ENCODE results near the gene NAA80. TPM values are rescaled to one million over a fixed set of nuclear protein-coding genes. Genes with fewer than 3 reads are reported as not detected.

The NAA80 gene
- total and polyA plus RNA-seq, 2 of the 13 experiments (the other 11 are each of a cell fraction or from before 2014, with no cell fraction given), result 3.4 to 8.7 TPM

GRCh38 chr3:50272911-50273688, 26.1 kb downstream of the NAA80 start (continued):
- TF ChIP-seq, protein P1, sequence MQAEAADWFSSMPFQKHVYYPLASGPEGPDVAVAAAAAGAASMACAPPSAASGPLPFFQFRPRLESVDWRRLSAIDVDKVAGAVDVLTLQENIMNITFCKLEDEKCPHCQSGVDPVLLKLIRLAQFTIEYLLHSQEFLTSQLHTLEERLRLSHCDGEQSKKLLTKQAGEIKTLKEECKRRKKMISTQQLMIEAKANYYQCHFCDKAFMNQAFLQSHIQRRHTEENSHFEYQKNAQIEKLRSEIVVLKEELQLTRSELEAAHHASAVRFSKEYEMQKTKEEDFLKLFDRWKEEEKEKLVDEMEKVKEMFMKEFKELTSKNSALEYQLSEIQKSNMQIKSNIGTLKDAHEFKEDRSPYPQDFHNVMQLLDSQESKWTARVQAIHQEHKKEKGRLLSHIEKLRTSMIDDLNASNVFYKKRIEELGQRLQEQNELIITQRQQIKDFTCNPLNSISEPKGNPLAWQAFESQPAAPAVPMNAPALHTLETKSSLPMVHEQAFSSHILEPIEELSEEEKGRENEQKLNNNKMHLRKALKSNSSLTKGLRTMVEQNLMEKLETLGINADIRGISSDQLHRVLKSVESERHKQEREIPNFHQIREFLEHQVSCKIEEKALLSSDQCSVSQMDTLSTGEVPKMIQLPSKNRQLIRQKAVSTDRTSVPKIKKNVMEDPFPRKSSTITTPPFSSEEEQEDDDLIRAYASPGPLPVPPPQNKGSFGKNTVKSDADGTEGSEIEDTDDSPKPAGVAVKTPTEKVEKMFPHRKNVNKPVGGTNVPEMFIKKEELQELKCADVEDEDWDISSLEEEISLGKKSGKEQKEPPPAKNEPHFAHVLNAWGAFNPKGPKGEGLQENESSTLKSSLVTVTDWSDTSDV (CRISPR knock-in tag; IDR thresholded peaks at IDR 0.05), result no peak
- TF ChIP-seq NR1H2 (CRISPR knock-in tag; IDR thresholded peaks at IDR 0.05; ENCODE audit: borderline replicate concordance, low read depth) (no peak), ZIK1 (CRISPR knock-in tag; IDR thresholded peaks at IDR 0.05; ENCODE audit: borderline replicate concordance, low read depth) (no peak), MEIS1 (CRISPR knock-in tag; IDR thresholded peaks at IDR 0.05; ENCODE audit: borderline replicate concordance) (no peak), UBTF (CRISPR knock-in tag; IDR thresholded peaks at IDR 0.05) (no peak; the same call in 1 of the 2 replicates), ARID2 (CRISPR knock-in tag; IDR thresholded peaks at IDR 0.05; ENCODE audit: borderline replicate concordance) (no peak), RAD51 (IDR thresholded peaks at IDR 0.05; ENCODE audit: borderline replicate concordance) (no peak), ZNF460 (CRISPR knock-in tag; IDR thresholded peaks at IDR 0.05; ENCODE audit: borderline replicate concordance) (no peak), YEATS2 (CRISPR knock-in tag; IDR thresholded peaks at IDR 0.05; ENCODE audit: borderline replicate concordance) (peak; percentile 66), ZNF607 (CRISPR knock-in tag; IDR thresholded peaks at IDR 0.05; ENCODE audit: borderline replicate concordance) (no peak), ZBTB46 (CRISPR knock-in tag; IDR thresholded peaks at IDR 0.05; ENCODE audit: borderline replicate concordance) (no peak), ZNF512B (CRISPR knock-in tag; IDR thresholded peaks at IDR 0.05; ENCODE audit: borderline replicate concordance) (no peak), ZNF674 (CRISPR knock-in tag; IDR thresholded peaks at IDR 0.05; ENCODE audit: low read depth) (no peak), ZNF251 (CRISPR knock-in tag; IDR thresholded peaks at IDR 0.05) (no peak), ZNF652 (CRISPR knock-in tag; IDR thresholded peaks at IDR 0.05; ENCODE audit: borderline replicate concordance, low read depth) (no peak)
